Fibroblast of mammary gland (primary cell): Measurements from ENCODE around the gene TFAP2B.

Experiments used
- DNase-seq: peaks from one replicate; pipeline ENCODE4 v3.0.0-alpha.2; 2010; ENCODE audit warnings: low read depth
- H3K4me3 ChIP-seq: 2 replicates; pipeline ENCODE4 v1.5.1; 2011; ENCODE audit warnings: low read depth, mild to moderate bottlenecking, low read length, moderate library complexity; ENCODE audit not compliant: control insufficient read depth
- CTCF ChIP-seq: conservative IDR thresholded peaks from 2 replicates; pipeline ENCODE4 v1.5.1; 2011; ENCODE audit warnings: low read depth, low read length, inconsistent platforms; ENCODE audit not compliant: control insufficient read depth, insufficient read depth

The TFAP2B gene

DNA sequence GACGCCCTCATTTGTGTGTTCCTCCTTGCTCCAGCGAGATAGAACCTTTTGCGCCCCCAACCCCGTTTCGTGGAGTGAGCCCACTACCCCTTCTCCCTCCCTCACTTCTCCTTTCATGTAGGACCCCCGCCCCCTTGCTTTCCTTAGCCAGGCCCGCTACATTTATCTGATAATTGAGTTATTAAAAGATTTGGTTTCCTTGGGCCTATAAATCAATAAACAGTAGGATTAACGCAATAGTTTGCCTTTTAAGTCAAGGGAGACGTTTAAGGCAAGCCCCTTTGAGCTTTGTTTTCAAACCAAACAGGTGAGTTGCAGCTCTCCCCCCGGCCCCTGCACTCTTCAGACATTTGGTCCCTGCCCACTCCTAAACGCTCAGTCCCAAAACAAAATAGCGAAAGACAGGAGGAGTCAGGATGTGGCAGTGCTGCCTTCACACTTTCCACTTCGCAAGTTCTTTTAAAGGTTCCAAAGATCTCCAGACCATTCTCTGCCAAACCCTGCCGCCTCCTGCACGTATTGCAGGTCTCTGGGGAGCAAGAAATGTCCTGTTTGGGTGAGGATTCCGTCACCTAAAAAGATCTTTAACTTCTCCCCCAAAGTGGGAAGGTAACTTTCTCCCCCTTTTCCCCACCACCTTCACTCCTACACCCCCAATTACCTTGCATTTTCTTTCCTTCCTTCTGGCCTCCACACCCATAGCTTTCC, 27.6 kb downstream of the TFAP2B start:
- no peak for DNase-seq
- TF ChIP-seq CTCF, result no peak
- H3K4me3 ChIP-seq, result no peak overlapping the region

- DNase-seq, result no peak
- no peak for TF ChIP-seq CTCF
- H3K4me3 ChIP-seq, result no peak overlapping the region
Measured at GRCh38 chr6:50846852-50847155, 28.1 kb downstream of the TFAP2B start.

DNA sequence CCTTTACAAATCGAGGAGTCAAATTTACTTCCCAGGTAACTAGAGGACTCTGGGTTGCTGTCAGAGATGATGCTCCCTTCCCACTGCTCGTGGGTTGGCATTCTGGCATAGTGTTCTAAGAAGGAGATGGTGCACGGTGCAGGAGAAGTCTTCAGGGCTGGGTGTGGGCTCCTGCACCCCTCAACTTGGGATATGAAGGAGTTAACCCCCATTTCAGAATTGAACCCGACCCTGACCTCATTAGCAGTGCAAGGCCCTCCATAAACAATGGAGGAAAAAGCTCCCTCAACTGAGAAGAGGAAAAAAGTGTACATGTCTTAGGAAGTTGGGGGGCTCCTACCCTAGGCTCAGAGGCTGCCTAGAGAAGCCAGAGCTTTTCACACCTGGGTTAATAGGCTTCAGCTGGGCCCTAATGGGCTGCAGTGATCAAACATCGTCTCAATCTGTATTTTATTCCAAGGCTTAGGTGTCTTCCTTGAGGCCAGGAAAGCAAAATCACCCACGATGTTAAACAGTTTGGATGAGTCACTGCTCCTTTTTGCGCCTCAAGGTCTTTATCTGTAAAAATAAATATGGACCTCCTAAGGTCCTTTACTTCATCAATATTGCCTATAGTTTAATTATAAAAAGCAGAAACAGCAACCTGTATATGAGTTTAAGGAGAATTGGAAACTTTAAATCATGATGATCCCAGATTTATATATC, 29.4 kb downstream of the TFAP2B start:
- TF ChIP-seq CTCF, result no peak
- no peak overlapping the region for H3K4me3 ChIP-seq

DNA sequence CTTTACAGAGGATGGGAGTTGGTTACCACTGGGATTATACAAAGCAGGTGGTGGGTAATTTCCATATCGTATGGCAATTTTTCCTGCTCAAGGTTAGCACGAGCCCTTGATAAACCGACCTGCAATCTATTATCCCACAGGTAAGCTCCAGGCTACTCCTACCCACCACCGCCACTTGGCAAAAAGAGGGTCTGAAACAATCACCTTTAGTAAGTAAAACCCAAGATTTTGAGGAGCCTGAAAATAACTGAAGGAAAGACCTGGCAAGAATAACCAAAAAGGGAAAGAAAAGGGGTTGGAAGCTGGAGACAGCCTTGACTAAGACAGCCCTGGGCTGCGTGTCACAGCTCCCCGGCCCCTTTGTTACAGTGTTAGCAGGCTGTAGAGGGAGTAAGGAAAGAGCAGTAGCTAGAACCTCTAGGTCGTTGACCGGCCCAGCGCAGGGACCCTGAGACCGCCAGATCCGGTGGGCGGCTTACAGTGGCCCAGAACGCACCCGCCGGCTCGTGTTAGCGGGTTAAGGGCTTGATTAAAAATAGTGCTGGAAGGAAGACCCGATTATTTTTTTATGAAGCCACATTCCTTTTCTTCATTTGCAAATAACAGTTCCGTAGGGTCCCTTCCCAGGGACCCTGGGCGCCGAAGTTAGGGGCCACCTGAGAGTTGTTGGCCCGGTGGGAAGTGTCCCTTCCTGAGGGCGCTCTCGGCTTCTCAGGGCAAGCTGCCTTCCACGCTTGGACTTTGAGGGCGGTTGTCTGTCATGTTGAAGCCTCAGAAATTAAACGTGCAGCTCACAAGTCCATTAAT, 30.5 kb downstream of the TFAP2B start:
- H3K4me3 ChIP-seq, result no peak overlapping the region
- TF ChIP-seq CTCF, result no peak
- no peak for DNase-seq

More for the DNA sequence above, 29.4 kb downstream of the TFAP2B start:
- DNase-seq, result no peak

DNA sequence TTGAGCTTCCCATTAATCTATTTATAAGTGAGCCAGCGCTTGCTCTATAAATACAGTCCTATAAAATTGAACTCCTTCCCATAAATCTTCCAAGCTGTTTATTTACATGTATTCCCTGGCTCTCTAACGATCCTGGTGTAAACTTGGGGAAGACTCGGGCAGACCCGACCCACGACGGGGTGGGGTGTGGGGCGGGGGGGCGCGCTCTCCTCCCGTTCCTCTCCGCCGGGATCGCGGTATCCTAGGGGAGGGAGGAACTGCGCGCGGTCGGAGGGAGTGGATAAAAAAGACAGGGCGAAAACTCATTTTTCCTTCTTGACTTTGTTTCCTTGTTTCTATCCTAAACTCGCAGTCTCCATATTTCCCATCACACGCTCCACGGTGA, 31.1 kb downstream of the TFAP2B start:
- TF ChIP-seq CTCF, result no peak
- DNase-seq, result no peak
- H3K4me3 ChIP-seq, result no peak overlapping the region

DNA sequence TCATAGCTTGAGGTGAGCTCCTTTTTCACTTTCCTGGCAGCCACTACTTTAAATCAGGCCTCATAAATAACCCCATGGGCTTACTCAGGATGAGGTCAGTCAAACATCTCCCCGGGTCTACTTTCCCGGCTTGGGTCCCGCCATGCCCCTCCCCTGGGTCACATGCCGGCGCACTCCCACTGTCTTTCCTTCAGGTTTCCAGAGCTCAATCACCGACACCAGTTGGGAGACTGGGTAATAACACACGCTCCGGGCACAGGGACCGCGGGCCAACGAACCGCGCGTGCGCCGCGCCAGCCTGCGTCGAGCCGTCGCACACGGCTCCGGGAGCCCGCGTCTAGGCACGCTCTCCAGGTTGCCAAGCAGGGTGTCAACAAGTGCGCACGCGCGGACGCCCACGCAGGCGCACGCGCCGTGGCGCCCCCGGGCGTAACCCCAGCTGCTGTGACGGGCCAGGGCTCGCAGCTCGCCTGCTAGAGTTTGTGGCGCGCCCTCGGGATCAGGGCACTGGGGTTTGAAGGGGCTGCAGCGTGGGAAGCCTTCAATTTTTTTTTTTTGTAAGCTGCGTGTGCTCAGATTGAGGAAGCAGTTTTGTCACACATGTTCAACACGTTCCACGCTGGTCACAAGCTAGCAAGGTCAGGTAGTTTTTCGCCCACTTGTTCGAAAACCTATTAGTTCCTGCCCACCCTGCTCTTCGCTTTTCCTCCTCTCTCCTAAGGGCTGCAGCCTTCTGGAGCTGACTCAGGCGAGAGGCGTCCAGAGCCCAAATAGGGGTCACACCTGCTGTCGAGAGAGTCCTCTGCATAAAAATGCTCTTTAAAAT, 31.8 kb downstream of the TFAP2B start:
- H3K4me3 ChIP-seq, result no peak overlapping the region
- TF ChIP-seq CTCF, result no peak

More for the DNA sequence above, 31.8 kb downstream of the TFAP2B start:
- no peak for DNase-seq
